Liver (tissue), 9 donors: Measurements from ENCODE around the gene DNPH1. TPM values are rescaled to one million over a fixed set of nuclear protein-coding genes. Genes with fewer than 3 reads are reported as not detected.

Experiments used
- DNase-seq: peaks from one replicate; pipeline ENCODE4 v3.0.0-alpha.2; 2017; ENCODE audit warnings: low spot score
- H3K27ac ChIP-seq, 2 donors: one replicate each; pipeline ENCODE4 v1.7.0; 2013; ENCODE audit warnings: inconsistent platforms in 2 of 2, low read length in 2 of 2, control low read depth in 1 of 2, low read depth in 1 of 2, mild to moderate bottlenecking in 1 of 2
- H3K27me3 ChIP-seq, 4 donors: one replicate each; pipeline versions ENCODE4 v1.6.1 to v1.7.0; 2013; ENCODE audit warnings: low read length in 3 of 4, inconsistent platforms in 1 of 4, mild to moderate bottlenecking in 1 of 4, moderate library complexity in 1 of 4; ENCODE audit not compliant: control insufficient read depth in 4 of 4, insufficient read depth in 4 of 4
- H3K36me3 ChIP-seq, 4 donors: one replicate each; pipeline versions ENCODE4 v1.6.1 to v1.7.0; 2013; ENCODE audit warnings: low read length in 3 of 4, mild to moderate bottlenecking in 3 of 4, low read depth in 1 of 4, moderate library complexity in 1 of 4; ENCODE audit not compliant: control insufficient read depth in 4 of 4, insufficient read depth in 3 of 4
- H3K4me1 ChIP-seq, 4 donors: one replicate each; pipeline versions ENCODE4 v1.6.1 to v1.7.0; 2013; ENCODE audit warnings: low read length in 3 of 4, mild to moderate bottlenecking in 3 of 4, moderate library complexity in 1 of 4; ENCODE audit not compliant: control insufficient read depth in 4 of 4, insufficient read depth in 4 of 4
- H3K4me3 ChIP-seq, 3 donors: one replicate each; pipeline versions ENCODE4 v1.6.1 to v1.7.0; 2013; ENCODE audit warnings: low read length in 3 of 3, control low read depth in 1 of 3, low read depth in 1 of 3, mild to moderate bottlenecking in 1 of 3
- H3K9ac ChIP-seq, 2 donors: one replicate each; pipeline ENCODE4 v1.7.0; 2013; ENCODE audit warnings: low read length in 2 of 2, mild to moderate bottlenecking in 2 of 2, moderate library complexity in 2 of 2, control low read depth in 1 of 2, low read depth in 1 of 2
- H3K9me3 ChIP-seq, 4 donors: one replicate each; pipeline versions ENCODE4 v1.6.1 to v1.7.0; 2013; ENCODE audit warnings: low read length in 3 of 4; ENCODE audit not compliant: control insufficient read depth in 4 of 4
- ATF3 ChIP-seq: IDR thresholded peaks from 2 replicates; pipeline ENCODE4 v1.6.1; 2016; ENCODE audit warnings: antibody characterized with exemption
- EGR1 ChIP-seq, 2 donors: IDR thresholded peaks; 2 replicates each; pipeline ENCODE4 v1.6.1; 2016 to 2018; ENCODE audit warnings: antibody characterized with exemption in 2 of 2, low read depth in 2 of 2
- FOXA1 ChIP-seq: IDR thresholded peaks from 2 replicates; pipeline ENCODE4 v1.6.1; 2016; ENCODE audit warnings: antibody characterized with exemption
- FOXA2 ChIP-seq: IDR thresholded peaks from 2 replicates; pipeline ENCODE4 v1.6.1; 2016; ENCODE audit warnings: antibody characterized with exemption
- HNF4A ChIP-seq, 2 donors: conservative IDR thresholded peaks; 2 replicates each; pipeline ENCODE4 v1.6.1; 2016; ENCODE audit warnings: antibody characterized with exemption in 2 of 2, mild to moderate bottlenecking in 2 of 2
- HNF4G ChIP-seq: IDR thresholded peaks from 2 replicates; pipeline ENCODE4 v1.6.1; 2016; ENCODE audit warnings: antibody characterized with exemption
- NR2F2 ChIP-seq: IDR thresholded peaks from 2 replicates; pipeline ENCODE4 v1.6.1; 2016; ENCODE audit warnings: antibody characterized with exemption
- RAD21 ChIP-seq, 2 donors: IDR thresholded peaks; 2 replicates each; pipeline ENCODE4 v1.6.1; 2016; ENCODE audit warnings: antibody characterized with exemption in 2 of 2, mild to moderate bottlenecking in 2 of 2
- RXRA ChIP-seq, 2 donors: IDR thresholded peaks; 2 replicates each; pipeline ENCODE4 v1.6.1; 2017 to 2018; ENCODE audit warnings: antibody characterized with exemption in 2 of 2, mild to moderate bottlenecking in 1 of 2
- TAF1 ChIP-seq: conservative IDR thresholded peaks from 2 replicates; pipeline ENCODE4 v1.6.1; 2016; ENCODE audit warnings: antibody characterized with exemption, mild to moderate bottlenecking
- YY1 ChIP-seq: IDR thresholded peaks from 2 replicates; pipeline ENCODE4 v1.6.1; 2016; ENCODE audit warnings: antibody characterized with exemption, mild to moderate bottlenecking
- WGBS: extraction: QIAGEN DNeasy Blood & Tissue Kit; methylation state at CpG from one replicate; pipeline ENCODE4 v1.1.7; 2013; 5-methylcytosine and 5-hydroxymethylcytosine counted together
- polyA plus RNA-seq, 2 donors: library from polyadenylated mRNA; stranded (reverse) in 1 of 2; unstranded in 1 of 2; fragments of 200-250 nt in 1 of 2; fragments of >200 nt in 1 of 2; fragmentation: Nextera tagmentation in 1 of 2; extraction: Ambion mirVana in 1 of 2; gene quantifications; one replicate each; pipeline versions ENCODE4 v1.2.1 to v1.2.3, GENCODE V29; 2013 to 2015
- total RNA-seq, 2 donors: library from RNA; depleted of rRNA; stranded (reverse); fragments of >200 nt; gene quantifications; one replicate each; pipeline ENCODE4 v1.2.3, GENCODE V29; 2014
- TF ChIP-seq, protein P1 (sequence below): IDR thresholded peaks from 2 replicates; pipeline ENCODE4 v1.6.1; 2016; ENCODE audit warnings: antibody characterized with exemption
- TF ChIP-seq, protein P2 (sequence below): fragments of 150-350 bp; IDR thresholded peaks from 2 replicates; pipeline ENCODE4 v1.5.1; 2017; ENCODE audit warnings: improper control_type of control experiment, low read depth, low read length; ENCODE audit not compliant: missing input control
- TF ChIP-seq, protein P3 (sequence below): IDR thresholded peaks from 2 replicates; pipeline ENCODE4 v1.6.1; 2016; ENCODE audit warnings: antibody characterized with exemption
- donor health status: healthy.
- donor health status: healthy.
- donor health status: healthy.
- donor health status: healthy.
- donor health status: healthy.

Gene DNPH1
- total and polyA plus RNA-seq, 4 donors, result 53.2 to 195 (median 103) TPM

GRCh38 chr6:43226192-43226851, 3.0 kb downstream of the DNPH1 start:
- DNase-seq, result no peak
- 90% methylated on average over 11 of the region's 11 CpGs for WGBS
- TF ChIP-seq EGR1 (IDR thresholded peaks at IDR 0.05; ENCODE audit: low read depth in 2 of 2), result no peak
- no peak for TF ChIP-seq NR2F2

DNA sequence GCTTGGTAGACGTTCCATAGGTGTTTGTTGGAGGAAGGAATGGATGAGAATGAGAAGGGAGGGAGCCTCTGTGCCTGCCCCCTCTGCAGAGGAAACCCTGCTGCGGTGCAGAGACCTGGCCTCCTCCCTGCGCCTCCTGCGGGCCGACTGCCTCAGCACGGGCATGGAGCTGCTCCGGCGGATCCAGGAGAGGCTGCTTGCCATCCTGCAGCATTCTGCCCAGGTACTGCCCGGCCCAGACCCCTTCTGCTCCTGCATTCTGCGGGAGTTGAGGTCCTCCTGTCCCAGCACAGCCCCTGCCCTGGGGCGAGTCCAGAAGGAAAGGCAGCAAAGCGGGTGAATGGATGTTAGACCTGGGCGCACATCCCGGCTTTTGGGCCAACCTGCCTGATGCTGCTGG, 6.1 kb downstream of the DNPH1 start:
- no peak overlapping the region for H3K9ac ChIP-seq
- no peak for DNase-seq
- TF ChIP-seq, protein P1, sequence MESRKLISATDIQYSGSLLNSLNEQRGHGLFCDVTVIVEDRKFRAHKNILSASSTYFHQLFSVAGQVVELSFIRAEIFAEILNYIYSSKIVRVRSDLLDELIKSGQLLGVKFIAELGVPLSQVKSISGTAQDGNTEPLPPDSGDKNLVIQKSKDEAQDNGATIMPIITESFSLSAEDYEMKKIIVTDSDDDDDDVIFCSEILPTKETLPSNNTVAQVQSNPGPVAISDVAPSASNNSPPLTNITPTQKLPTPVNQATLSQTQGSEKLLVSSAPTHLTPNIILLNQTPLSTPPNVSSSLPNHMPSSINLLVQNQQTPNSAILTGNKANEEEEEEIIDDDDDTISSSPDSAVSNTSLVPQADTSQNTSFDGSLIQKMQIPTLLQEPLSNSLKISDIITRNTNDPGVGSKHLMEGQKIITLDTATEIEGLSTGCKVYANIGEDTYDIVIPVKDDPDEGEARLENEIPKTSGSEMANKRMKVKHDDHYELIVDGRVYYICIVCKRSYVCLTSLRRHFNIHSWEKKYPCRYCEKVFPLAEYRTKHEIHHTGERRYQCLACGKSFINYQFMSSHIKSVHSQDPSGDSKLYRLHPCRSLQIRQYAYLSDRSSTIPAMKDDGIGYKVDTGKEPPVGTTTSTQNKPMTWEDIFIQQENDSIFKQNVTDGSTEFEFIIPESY, result no peak
- TF ChIP-seq ATF3 (no peak), TAF1 (no peak), HNF4A (conservative IDR thresholded peaks at IDR 0.05) (no peak), HNF4G (no peak), FOXA1 (no peak), RXRA (IDR thresholded peaks at IDR 0.05) (no peak), FOXA2 (no peak), YY1 (no peak), RAD21 (IDR thresholded peaks at IDR 0.05) (no peak), NR2F2 (no peak)
- TF ChIP-seq, protein P2, sequence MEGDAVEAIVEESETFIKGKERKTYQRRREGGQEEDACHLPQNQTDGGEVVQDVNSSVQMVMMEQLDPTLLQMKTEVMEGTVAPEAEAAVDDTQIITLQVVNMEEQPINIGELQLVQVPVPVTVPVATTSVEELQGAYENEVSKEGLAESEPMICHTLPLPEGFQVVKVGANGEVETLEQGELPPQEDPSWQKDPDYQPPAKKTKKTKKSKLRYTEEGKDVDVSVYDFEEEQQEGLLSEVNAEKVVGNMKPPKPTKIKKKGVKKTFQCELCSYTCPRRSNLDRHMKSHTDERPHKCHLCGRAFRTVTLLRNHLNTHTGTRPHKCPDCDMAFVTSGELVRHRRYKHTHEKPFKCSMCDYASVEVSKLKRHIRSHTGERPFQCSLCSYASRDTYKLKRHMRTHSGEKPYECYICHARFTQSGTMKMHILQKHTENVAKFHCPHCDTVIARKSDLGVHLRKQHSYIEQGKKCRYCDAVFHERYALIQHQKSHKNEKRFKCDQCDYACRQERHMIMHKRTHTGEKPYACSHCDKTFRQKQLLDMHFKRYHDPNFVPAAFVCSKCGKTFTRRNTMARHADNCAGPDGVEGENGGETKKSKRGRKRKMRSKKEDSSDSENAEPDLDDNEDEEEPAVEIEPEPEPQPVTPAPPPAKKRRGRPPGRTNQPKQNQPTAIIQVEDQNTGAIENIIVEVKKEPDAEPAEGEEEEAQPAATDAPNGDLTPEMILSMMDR, result no peak
- TF ChIP-seq, protein P3, sequence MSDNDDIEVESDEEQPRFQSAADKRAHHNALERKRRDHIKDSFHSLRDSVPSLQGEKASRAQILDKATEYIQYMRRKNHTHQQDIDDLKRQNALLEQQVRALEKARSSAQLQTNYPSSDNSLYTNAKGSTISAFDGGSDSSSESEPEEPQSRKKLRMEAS, result no peak
- no peak overlapping the region for H3K27ac ChIP-seq
- H3K27me3 ChIP-seq, result no peaks in the 10 kb centered on the region
- peaks cover 0 to 2% (median 0%) of the 10 kb centered on the region in 4 donors for H3K4me1 ChIP-seq
- no peak overlapping the region for H3K4me3 ChIP-seq
- 93% methylated on average over 14 of the region's 14 CpGs for WGBS
- H3K36me3 ChIP-seq, result peaks cover 2 to 23% (median 8%) of the 10 kb centered on the region in 4 donors
- no peaks in the 10 kb centered on the region for H3K9me3 ChIP-seq

More at GRCh38 chr6:43226192-43226851, 3.0 kb downstream of the DNPH1 start:
- no peaks in the 10 kb centered on the region for H3K27me3 ChIP-seq
- peaks cover 0 to 13% (median 3%) of the 10 kb centered on the region in 4 donors for H3K4me1 ChIP-seq
- no peak overlapping the region for H3K4me3 ChIP-seq
- H3K27ac ChIP-seq, result no peak overlapping the region
- peaks cover 2 to 15% (median 5%) of the 10 kb centered on the region in 4 donors for H3K36me3 ChIP-seq
- no peaks in the 10 kb centered on the region for H3K9me3 ChIP-seq
- H3K9ac ChIP-seq, result no peak overlapping the region
